IPS-NIHi7 (cell line): ENCODE data around the gene CD163L1.
A peak's percentile ranks its signal among the peaks of the same experiment; 100 is the strongest.
"Not testable (repeated sequence)": the region's sequence is repeated elsewhere in the genome, so short reads cannot be mapped to it uniquely, and the experiment has no call there.

Experiments
- DNase-seq: peaks from one replicate; pipeline ENCODE4 v3.0.0; 2012; ENCODE audit warnings: mixed read lengths; ENCODE audit errors: extremely low spot score

Gene CD163L1

GRCh38 chr12:7444076-7444475 lies at the start of gene CD163L1:
Gene CD163L1 (minus strand): TSS chr12:7444153. CDS start chr12:7444127, 26 bp downstream.
- DNase-seq: no peak

- DNase-seq: no peak
Observed at GRCh38 chr12:7493006-7493405, 49.1 kb upstream of the CD163L1 start.

DNA sequence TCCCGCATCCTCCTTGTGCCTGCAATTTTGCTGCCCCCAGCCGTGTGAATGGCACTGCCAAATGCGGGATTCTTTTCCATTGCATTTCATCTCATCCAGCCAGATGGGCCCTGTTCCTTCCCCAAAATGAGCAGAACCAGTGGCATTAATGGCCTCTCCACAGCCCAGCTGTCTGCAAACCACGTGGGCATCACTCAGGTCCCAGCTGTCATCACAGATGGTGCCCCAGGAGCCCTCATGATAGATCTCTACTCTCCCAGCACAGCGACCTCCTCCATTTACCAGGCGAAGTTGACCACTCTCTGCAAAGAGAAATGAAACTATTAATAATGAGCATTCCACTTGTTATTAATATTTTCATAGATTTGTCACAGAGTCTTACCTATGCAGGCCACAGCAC lies 42.6 kb upstream of the CD163L1 start:
- no peak for DNase-seq

DNA sequence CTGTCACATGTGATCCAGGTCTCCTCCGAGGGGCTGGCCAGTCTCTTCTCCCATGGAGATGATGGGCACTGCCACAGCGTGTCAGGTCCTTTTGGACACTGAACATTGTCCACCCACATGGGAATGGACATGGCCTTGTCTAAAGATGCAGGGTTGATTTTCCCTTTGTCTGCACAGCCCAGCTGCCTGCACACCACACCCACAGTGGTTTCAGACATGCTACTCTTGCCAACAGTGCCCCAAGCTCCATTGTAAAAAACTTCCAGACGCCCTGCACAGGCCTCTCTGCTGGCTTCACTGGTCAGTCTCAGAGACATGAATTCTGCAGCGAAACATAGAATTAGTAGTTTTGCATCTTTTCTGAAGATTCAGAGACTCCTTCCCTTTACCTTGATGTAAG lies 41.1 kb upstream of the CD163L1 start:
- no peak for DNase-seq

- DNase-seq: no peak
Observed at GRCh38 chr12:7483343-7483742, 39.4 kb upstream of the CD163L1 start.

GRCh38 chr12:7479771-7480170 lies 35.8 kb upstream of the CD163L1 start:
- DNase-seq: no peak

DNA sequence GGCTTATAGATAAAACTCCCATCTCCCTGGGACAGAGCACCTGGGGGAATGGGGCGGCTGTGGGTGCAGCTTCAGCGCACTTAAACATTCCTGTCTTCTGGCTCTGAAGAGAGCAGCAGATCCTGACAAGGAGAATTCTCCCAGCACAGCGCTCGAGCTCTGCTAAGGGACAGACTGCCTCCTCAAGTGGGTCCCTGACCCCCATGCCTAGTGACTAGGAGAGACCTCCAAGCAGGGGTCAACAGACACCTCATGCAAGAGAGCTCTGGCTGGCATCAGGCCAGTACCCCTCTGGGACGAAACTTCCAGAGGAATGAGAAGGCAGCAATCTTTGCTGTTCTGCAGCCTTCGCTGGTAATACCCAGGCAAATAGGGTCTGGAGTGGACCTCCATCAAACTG lies 28.1 kb upstream of the CD163L1 start:
- no peak for DNase-seq

GRCh38 chr12:7460375-7461259 lies 16.7 kb upstream of the CD163L1 start:
- DNase-seq: peak; percentile 79

GRCh38 chr12:7459973-7460372 lies 16.0 kb upstream of the CD163L1 start:
- DNase-seq: no peak

GRCh38 chr12:7451756-7452155 lies 7.8 kb upstream of the CD163L1 start:
- DNase-seq: no peak

- DNase-seq: no peak
Observed at GRCh38 chr12:7450667-7451066, 6.7 kb upstream of the CD163L1 start.

GRCh38 chr12:7448099-7448498 lies 4.1 kb upstream of the CD163L1 start:
- no peak for DNase-seq

DNA sequence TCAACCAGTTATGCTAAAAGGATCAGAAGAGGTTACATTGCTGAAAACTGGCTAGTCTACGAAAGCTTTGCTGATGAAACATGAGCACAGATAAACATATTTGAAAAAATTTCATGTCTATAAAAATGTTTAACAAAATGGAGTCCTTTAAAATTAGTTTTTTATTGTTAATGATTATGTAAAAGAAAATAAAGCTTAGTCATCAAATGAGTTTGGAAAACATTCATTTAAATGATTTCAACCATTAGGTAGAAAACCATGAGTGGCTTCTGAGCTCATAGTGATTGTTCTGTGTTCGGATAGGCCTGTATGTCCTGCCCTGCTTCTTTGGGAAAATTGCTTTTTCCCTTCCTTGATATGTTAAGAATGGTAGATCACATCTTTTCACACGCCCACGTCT lies 584 bp upstream of the CD163L1 start:
- DNase-seq: no peak

DNA sequence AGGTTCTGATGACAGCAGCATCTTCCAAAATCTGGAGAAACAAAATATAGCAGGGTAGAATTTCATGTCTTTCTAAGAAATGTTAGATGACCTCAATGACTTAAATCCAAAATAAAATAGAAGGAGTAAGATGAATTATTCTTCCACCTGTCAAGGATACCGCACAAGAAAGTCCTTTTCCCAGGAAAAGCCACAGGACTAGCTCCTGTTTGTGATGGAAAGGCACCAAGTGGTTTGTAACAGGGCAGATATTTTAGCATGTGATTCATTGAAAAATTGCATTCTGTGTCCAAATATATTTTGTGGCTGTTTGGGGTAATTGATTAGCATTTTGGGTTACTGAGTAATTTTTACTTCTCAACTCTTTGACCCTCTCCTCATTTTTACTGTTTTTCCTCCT lies 2.7 kb downstream of the CD163L1 start:
- DNase-seq: no peak

DNA sequence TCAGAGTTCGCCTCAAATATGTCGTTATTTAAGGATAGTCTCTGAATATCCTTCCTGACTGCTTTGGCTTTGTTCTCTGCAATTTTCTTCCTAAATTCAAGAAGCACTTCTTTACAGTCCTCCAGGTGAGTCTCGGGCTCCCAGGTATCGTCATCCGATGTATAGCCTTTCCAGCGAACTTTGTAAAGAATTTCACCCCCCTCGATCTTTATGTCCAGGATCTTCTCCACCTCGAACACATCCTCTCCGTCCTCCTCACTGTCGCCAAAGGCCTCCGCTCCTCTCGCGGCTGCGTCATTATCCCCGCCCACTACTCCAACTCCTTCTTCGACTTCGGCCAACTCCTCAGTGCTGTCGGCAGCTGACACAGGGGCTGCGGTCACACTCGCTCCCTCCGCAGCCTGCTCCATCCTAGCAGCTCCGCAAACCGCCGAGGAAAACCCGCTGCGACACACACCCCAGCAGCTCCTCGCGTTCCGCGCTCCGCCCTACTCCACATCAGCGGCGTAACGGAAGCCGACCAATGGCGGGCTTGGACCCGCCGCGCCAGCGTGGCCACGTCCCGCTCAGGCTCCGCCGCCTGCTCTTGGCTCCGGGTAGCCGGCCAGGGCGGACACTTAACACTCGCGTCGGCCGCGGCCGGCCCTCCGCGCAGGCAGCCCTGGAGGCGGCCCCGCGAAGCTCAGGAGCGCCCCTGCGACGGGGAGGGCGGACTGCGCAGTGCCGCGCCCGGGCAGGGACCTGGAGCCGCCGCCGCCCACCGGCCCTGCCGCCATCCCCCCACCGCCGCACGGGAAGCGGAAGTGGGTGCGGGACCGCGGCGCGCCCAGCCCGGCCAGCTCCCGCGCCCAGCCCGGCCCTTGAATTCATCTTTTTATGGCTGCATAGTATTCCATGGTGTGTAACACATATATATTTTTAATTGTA lies 4.1 kb downstream of the CD163L1 start:
- peak; percentile 84 for DNase-seq

- DNase-seq: not testable (repeated sequence)
Observed at GRCh38 chr12:7438291-7438995, 5.5 kb downstream of the CD163L1 start.

- not testable (repeated sequence) for DNase-seq
Observed at GRCh38 chr12:7437494-7437893, 6.5 kb downstream of the CD163L1 start.

- DNase-seq: no peak
Observed at GRCh38 chr12:7434670-7435069, 9.3 kb downstream of the CD163L1 start.

DNA sequence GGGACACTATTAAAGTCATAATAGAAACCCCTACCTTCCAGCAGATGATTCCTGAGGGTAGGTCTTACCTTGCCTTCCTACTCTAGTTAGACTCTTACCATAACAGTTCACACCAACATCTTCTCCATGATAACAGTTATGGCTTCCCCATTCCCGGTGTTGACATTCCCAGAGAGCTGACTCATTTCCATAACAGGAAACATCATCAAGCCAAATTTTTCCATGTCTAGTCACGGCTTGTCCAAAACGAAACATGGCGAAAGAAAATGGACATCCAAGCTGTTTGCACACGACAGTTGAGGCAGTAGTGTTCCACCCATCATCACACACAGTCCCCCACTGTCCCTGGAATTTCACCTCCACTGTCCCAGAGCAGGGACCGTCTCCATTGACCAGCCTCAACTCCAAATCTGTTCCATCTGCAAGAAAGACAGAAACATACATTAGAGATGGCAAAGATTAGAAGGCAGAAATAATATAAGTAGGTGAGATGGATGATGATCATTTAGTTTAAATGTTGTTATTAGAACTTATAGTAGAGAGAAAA lies 10.6 kb downstream of the CD163L1 start:
- no peak for DNase-seq

- DNase-seq: no peak
Observed at GRCh38 chr12:7431993-7432685, 11.8 kb downstream of the CD163L1 start.

DNA sequence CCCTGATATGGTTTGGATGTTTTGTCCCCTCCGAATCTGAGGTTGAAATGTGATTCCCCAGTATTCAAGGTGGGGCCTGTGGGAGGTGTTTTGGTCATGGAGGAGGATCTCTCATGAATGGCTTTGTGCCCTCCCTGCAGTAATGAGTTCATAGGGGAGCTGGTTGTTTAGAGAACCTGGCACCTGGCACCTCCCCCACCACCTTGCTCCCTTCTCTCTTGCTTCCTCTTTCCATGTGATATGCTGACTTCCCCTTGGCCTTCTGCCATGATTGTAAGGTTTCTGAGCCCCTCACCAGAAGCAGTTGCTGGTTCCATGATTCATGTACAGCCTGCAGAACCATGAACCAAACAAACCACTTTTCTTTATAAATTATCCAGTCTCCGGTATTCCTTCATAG lies 32.6 kb downstream of the CD163L1 start:
- DNase-seq: no peak
